Measurements from ENCODE around the gene ADPGK. TPM values are rescaled to one million over a fixed set of nuclear protein-coding genes. Genes with fewer than 3 reads are reported as not detected.
"Not testable (repeated sequence)": the region's sequence is repeated elsewhere in the genome, so short reads cannot be mapped to it uniquely, and the experiment has no call there.

The ADPGK gene
- total RNA-seq, 4 donors from 2014 or later = 53.0 to 74.6 (median 61.7) TPM

GRCh38 chr15:72722071-72722696 lies 61.4 kb downstream of the ADPGK start:
- H3K4me1 ChIP-seq = no peaks in the 10 kb centered on the region
- no peaks in the 10 kb centered on the region for H3K27me3 ChIP-seq
- H3K36me3 ChIP-seq = peaks cover 0 to 2% of the 10 kb centered on the region in 2 donors
- 39 to 42% methylated on average over 3 of the region's 3 CpGs for WGBS, 2 donors
- peak in 4 of 6 experiments; percentile 33 to 63 (median 50) for TF ChIP-seq CTCF (IDR thresholded peaks at IDR 0.05)
- TF ChIP-seq POLR2A (IDR thresholded peaks at IDR 0.05) = no peak
- no peak overlapping the region for H3K4me3 ChIP-seq (replicated peaks in 1 of 3)
- no peak overlapping the region for H3K27ac ChIP-seq
- DNase-seq = peak; percentile 47 to 62
- intact Hi-C loops (cut with DNase I) = no loop called here
- no peaks in the 10 kb centered on the region for H3K9me3 ChIP-seq

- H3K4me3 ChIP-seq (replicated peaks in 1 of 3); DNase-seq; H3K27ac ChIP-seq; H3K27me3 ChIP-seq; intact Hi-C loops (cut with DNase I); H3K36me3 ChIP-seq; H3K9me3 ChIP-seq; H3K4me1 ChIP-seq: not testable (repeated sequence)
- 83% methylated on average over 8 of the region's 8 CpGs for WGBS, 2 donors
These were observed 74.8 kb downstream of the ADPGK start for GRCh38 chr15:72708551-72709303.

GRCh38 chr15:72706266-72706665 lies 77.3 kb downstream of the ADPGK start:
- Histone ChIP-seq H3K27me3 (no peaks in the 10 kb centered on the region), H3K27ac (no peak overlapping the region), H3K9me3 (no peaks in the 10 kb centered on the region), H3K36me3 (no peaks in the 10 kb centered on the region), H3K4me3 (replicated peaks in 1 of 3) (no peak overlapping the region), H3K4me1 (peaks cover 0 to 3% of the 10 kb centered on the region in 2 donors)
- no peak for DNase-seq
- TF ChIP-seq CTCF (IDR thresholded peaks at IDR 0.05) (no peak), POLR2A (IDR thresholded peaks at IDR 0.05) (no peak)
- WGBS, 2 donors = 95 to 96% methylated on average over 11 of the region's 11 CpGs
- intact Hi-C loops (cut with DNase I) = no loop called here

Other genes with a start within 250 kb of the ADPGK start
- under 1 TPM in 1 of 4 donors, not detected in 3; 0.27 TPM for gene GOLGA6B, start 129.1 kb downstream of the ADPGK start, total RNA-seq
- gene HIGD2B, start 97.6 kb downstream of the ADPGK start, total RNA-seq = under 1 TPM in 1 of 4 donors, not detected in 3; 0.33 TPM
- 10 to 100 TPM; 33.7 to 54.4 (median 48.0) TPM for gene BBS4, start 97.6 kb downstream of the ADPGK start, total RNA-seq

Data from thyroid gland (tissue), 4 donors.